ENCODE results near the gene ATP5F1B.

DNA sequence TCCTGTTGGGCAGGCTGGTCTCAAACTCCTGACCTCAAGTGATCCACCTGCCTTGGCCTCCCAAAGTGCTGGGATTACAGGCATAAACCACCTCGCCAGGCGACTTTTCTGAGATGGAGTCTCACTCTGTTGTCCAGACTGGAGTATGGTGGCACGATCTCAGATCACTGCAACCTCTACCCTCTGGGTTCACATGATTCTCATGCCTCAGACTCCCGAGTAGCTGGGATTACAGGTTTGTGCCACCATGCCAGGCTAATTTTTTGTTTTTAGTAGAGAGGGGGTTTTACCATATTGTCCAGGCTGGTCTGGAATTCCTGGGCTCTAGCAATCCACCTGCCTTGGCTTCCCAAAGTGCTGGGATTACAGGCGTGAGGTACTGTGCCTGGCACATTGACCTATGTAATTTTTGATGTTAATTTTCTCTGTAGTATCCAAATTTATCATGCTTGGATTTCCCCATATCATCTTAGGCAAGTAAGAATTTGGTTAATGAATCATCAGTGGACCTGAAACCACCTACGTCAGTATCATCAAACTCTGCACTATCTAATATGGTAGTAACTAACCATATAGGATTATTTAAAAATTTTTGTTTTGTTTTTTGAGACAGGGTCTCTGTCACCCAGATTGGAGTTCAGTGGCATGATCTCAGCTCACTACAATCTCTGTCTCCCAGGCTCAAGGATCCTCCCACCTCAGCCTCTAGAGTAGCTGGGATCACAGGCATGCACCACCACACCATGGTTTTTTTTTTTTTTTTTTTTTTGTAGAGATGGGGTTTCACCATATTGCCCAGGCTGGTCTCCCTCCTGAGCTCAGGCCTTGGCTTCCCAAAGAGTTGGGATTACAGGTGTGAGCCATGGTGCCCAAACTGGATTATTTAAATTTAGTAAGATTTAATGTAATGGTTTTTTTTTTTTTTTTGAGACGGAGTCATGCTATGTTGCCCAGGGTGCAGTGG, 11.9 kb upstream of the ATP5F1B start:
- TF ChIP-seq JUND (IDR thresholded peaks at IDR 0.05) (no peak), CEBPB (IDR thresholded peaks at IDR 0.05; ENCODE audit: low read depth) (no peak), SP1 (IDR thresholded peaks at IDR 0.05; ENCODE audit: low read depth) (no peak), ZNF274 (IDR thresholded peaks at IDR 0.05; ENCODE audit: low read depth, low read length) (no peak), POLR2AphosphoS5 (IDR thresholded peaks at IDR 0.05; ENCODE audit: low read depth, low read length) (no peak), RAD21 (IDR thresholded peaks at IDR 0.05; ENCODE audit: low read depth) (no peak), ELF1 (IDR thresholded peaks at IDR 0.05; ENCODE audit: borderline replicate concordance, low read depth) (no peak), POLR2A (IDR thresholded peaks at IDR 0.05; ENCODE audit: borderline replicate concordance, extremely low read depth, insufficient read depth, insufficient read length) (no peak), EZH2phosphoT487 (IDR thresholded peaks at IDR 0.05; ENCODE audit: borderline replicate concordance) (no peak), TCF7L2 (IDR thresholded peaks at IDR 0.05; ENCODE audit: borderline replicate concordance, extremely low read depth, insufficient read depth, insufficient read length) (no peak)
- TF ChIP-seq, protein P1, sequence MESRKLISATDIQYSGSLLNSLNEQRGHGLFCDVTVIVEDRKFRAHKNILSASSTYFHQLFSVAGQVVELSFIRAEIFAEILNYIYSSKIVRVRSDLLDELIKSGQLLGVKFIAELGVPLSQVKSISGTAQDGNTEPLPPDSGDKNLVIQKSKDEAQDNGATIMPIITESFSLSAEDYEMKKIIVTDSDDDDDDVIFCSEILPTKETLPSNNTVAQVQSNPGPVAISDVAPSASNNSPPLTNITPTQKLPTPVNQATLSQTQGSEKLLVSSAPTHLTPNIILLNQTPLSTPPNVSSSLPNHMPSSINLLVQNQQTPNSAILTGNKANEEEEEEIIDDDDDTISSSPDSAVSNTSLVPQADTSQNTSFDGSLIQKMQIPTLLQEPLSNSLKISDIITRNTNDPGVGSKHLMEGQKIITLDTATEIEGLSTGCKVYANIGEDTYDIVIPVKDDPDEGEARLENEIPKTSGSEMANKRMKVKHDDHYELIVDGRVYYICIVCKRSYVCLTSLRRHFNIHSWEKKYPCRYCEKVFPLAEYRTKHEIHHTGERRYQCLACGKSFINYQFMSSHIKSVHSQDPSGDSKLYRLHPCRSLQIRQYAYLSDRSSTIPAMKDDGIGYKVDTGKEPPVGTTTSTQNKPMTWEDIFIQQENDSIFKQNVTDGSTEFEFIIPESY (IDR thresholded peaks at IDR 0.05; ENCODE audit: extremely low read depth, insufficient replicate concordance, low read length) = no peak
- TF ChIP-seq, protein P2, sequence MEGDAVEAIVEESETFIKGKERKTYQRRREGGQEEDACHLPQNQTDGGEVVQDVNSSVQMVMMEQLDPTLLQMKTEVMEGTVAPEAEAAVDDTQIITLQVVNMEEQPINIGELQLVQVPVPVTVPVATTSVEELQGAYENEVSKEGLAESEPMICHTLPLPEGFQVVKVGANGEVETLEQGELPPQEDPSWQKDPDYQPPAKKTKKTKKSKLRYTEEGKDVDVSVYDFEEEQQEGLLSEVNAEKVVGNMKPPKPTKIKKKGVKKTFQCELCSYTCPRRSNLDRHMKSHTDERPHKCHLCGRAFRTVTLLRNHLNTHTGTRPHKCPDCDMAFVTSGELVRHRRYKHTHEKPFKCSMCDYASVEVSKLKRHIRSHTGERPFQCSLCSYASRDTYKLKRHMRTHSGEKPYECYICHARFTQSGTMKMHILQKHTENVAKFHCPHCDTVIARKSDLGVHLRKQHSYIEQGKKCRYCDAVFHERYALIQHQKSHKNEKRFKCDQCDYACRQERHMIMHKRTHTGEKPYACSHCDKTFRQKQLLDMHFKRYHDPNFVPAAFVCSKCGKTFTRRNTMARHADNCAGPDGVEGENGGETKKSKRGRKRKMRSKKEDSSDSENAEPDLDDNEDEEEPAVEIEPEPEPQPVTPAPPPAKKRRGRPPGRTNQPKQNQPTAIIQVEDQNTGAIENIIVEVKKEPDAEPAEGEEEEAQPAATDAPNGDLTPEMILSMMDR (IDR thresholded peaks at IDR 0.05 in 2 of 3, conservative IDR thresholded peaks at IDR 0.05 in 1 of 3; ENCODE audit: borderline replicate concordance in 1 of 3, insufficient read depth in 1 of 3, low read depth in 2 of 3, low read length in 2 of 3) = no peak
- TF ChIP-seq, protein P3, sequence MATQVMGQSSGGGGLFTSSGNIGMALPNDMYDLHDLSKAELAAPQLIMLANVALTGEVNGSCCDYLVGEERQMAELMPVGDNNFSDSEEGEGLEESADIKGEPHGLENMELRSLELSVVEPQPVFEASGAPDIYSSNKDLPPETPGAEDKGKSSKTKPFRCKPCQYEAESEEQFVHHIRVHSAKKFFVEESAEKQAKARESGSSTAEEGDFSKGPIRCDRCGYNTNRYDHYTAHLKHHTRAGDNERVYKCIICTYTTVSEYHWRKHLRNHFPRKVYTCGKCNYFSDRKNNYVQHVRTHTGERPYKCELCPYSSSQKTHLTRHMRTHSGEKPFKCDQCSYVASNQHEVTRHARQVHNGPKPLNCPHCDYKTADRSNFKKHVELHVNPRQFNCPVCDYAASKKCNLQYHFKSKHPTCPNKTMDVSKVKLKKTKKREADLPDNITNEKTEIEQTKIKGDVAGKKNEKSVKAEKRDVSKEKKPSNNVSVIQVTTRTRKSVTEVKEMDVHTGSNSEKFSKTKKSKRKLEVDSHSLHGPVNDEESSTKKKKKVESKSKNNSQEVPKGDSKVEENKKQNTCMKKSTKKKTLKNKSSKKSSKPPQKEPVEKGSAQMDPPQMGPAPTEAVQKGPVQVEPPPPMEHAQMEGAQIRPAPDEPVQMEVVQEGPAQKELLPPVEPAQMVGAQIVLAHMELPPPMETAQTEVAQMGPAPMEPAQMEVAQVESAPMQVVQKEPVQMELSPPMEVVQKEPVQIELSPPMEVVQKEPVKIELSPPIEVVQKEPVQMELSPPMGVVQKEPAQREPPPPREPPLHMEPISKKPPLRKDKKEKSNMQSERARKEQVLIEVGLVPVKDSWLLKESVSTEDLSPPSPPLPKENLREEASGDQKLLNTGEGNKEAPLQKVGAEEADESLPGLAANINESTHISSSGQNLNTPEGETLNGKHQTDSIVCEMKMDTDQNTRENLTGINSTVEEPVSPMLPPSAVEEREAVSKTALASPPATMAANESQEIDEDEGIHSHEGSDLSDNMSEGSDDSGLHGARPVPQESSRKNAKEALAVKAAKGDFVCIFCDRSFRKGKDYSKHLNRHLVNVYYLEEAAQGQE (IDR thresholded peaks at IDR 0.05; ENCODE audit: low read depth) = no peak
- TF ChIP-seq, protein P4, sequence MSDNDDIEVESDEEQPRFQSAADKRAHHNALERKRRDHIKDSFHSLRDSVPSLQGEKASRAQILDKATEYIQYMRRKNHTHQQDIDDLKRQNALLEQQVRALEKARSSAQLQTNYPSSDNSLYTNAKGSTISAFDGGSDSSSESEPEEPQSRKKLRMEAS (IDR thresholded peaks at IDR 0.05) = no peak

Measured in HCT116 (cell line).